T47D (cell line): ENCODE results near the gene FBXL7.

ENCODE experiments used
- DNase-seq, 2 experiments: peaks; one replicate each; pipeline versions ENCODE4 v3.0.0 to v3.0.0-alpha.2; 2011 to 2012; ENCODE audit warnings: low read depth in 1 of 2, low spot score in 1 of 2
- JUND ChIP-seq: IDR thresholded peaks from 2 replicates; pipeline ENCODE4 v1.6.1; 2012; ENCODE audit warnings: low read depth
- in situ Hi-C: cut with HindIII; loops from 2 replicates; pipeline ENCODE4 v1.10.0; 2016; ENCODE audit warnings: low sequenced_read_pairs, low pct_unique_long_range_greater_than_20kb

The FBXL7 gene

GRCh38 chr5:15499528-15500324 is at the start of gene FBXL7:
TSS of gene FBXL7 (plus strand) at chr5:15500180.
- in situ Hi-C loops, result no loop called here
- peak; percentile 23 to 65 for DNase-seq
- TF ChIP-seq JUND, result no peak

- in situ Hi-C loops, result no loop called here
- no peak for DNase-seq
- no peak for TF ChIP-seq JUND
These were observed 49.5 kb upstream of the FBXL7 start for GRCh38 chr5:15450473-15450872.

- DNase-seq, result no peak
- in situ Hi-C loops, result no loop called here
- no peak for TF ChIP-seq JUND
These were observed 49.0 kb upstream of the FBXL7 start for GRCh38 chr5:15450949-15451348.

- in situ Hi-C loops, result no loop called here
These were observed 48.0 kb upstream of the FBXL7 start for GRCh38 chr5:15452030-15452429.

GRCh38 chr5:15452781-15453180 is 47.2 kb upstream of the FBXL7 start:
- no peak for DNase-seq
- in situ Hi-C loops, result no loop called here
- no peak for TF ChIP-seq JUND

More at GRCh38 chr5:15452030-15452429, 48.0 kb upstream of the FBXL7 start:
- no peak for DNase-seq
- TF ChIP-seq JUND, result no peak

- in situ Hi-C loops, result no loop called here
- no peak for TF ChIP-seq JUND
- DNase-seq, result no peak
These were observed 40.8 kb upstream of the FBXL7 start for GRCh38 chr5:15459200-15459599.

- peak in 1 of 2 experiments; percentile 12 for DNase-seq
- TF ChIP-seq JUND, result no peak
- in situ Hi-C loops, result no loop called here
These were observed 36.6 kb upstream of the FBXL7 start for GRCh38 chr5:15463231-15463980.

GRCh38 chr5:15472116-15472515 is 27.9 kb upstream of the FBXL7 start:
- no peak for TF ChIP-seq JUND
- no peak for DNase-seq
- in situ Hi-C loops, result no loop called here

- no peak for TF ChIP-seq JUND
- in situ Hi-C loops, result no loop called here
These were observed 25.7 kb upstream of the FBXL7 start for GRCh38 chr5:15474143-15474719.

GRCh38 chr5:15475367-15475766 is 24.6 kb upstream of the FBXL7 start:
- no peak for TF ChIP-seq JUND
- DNase-seq, result no peak
- in situ Hi-C loops, result no loop called here

More at GRCh38 chr5:15474143-15474719, 25.7 kb upstream of the FBXL7 start:
- DNase-seq, result no peak

GRCh38 chr5:15476977-15477376 is 23.0 kb upstream of the FBXL7 start:
- DNase-seq, result no peak
- in situ Hi-C loops, result no loop called here
- no peak for TF ChIP-seq JUND

GRCh38 chr5:15480436-15480835 is 19.5 kb upstream of the FBXL7 start:
- no peak for DNase-seq
- no peak for TF ChIP-seq JUND
- in situ Hi-C loops, result no loop called here
